ENCODE results near the gene TCF7L2.
A peak's percentile ranks its signal among the peaks of the same experiment; 100 is the strongest.

The TCF7L2 gene

DNA sequence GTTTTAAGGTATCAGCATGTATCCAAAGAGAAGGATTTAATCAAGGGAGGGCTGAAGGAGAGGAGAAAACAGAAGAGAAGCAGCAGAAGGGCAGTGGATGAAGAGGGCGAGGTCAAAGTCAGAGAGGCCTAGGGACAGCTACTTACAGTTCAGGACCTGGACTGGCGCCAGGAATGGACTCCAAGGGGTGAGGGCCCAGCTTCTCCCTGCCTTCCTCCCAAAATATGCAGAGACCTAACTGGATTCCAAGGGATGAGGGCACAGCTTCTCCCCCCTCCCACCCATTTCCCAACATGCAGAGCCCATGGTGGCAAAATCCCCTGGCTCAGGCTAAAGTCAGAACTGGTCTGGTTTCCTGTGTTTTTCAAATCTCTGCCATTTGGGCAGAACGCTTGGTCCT is 3.4 kb upstream of the TCF7L2 start:
- Histone ChIP-seq H3K14ac (ENCODE audit: low read length in 2 of 2) (no peak overlapping the region), H2BK15ac (ENCODE audit: low read depth, poor library complexity, severe bottlenecking) (no peak overlapping the region), H3K4ac (ENCODE audit: low read depth in 1 of 2, low read length in 2 of 2) (no peak overlapping the region), H2AK5ac (ENCODE audit: low read length, severe bottlenecking) (no peak overlapping the region), H3K4me2 (ENCODE audit: low read length, poor library complexity, severe bottlenecking) (no peak overlapping the region), H3K18ac (ENCODE audit: low read depth in 1 of 2, low read length in 2 of 2) (no peak overlapping the region), H2AFZ (ENCODE audit: low read depth, low read length) (no peak overlapping the region), H2BK120ac (ENCODE audit: low read depth, low read length) (no peak overlapping the region), H2BK12ac (ENCODE audit: low read length in 2 of 2) (no peak overlapping the region), H3K27me3 (ENCODE audit: control insufficient read depth in 1 of 2, insufficient read depth in 1 of 2, low read length in 2 of 2) (no peaks in the 10 kb centered on the region), H3K79me1 (replicated peaks; ENCODE audit: low read length, poor library complexity, severe bottlenecking) (peaks cover 2% of the 10 kb centered on the region), H3K23ac (ENCODE audit: low read length in 2 of 2) (no peak overlapping the region), H4K91ac (ENCODE audit: low read length) (peak overlapping the region; percentile 20), H3K9me3 (ENCODE audit: control insufficient read depth, low read length) (no peaks in the 10 kb centered on the region), H3K4me1 (ENCODE audit: control insufficient read depth, insufficient read depth, low read depth, low read length) (no peaks in the 10 kb centered on the region), H4K8ac (ENCODE audit: low read length) (no peak overlapping the region), H3K9ac (ENCODE audit: low read length) (no peak overlapping the region), H2BK5ac (ENCODE audit: low read depth, low read length, poor library complexity, severe bottlenecking) (no peak overlapping the region), H3K4me3 (ENCODE audit: insufficient read depth in 1 of 2, low read depth in 1 of 2, low read length in 2 of 2) (no peak overlapping the region), H3K36me3 (ENCODE audit: control insufficient read depth in 1 of 2, insufficient read depth in 2 of 2, low read depth in 1 of 2, low read length in 2 of 2) (no peaks in the 10 kb centered on the region), H3K27ac (ENCODE audit: low read length, poor library complexity, severe bottlenecking) (no peak overlapping the region)
- WGBS = 95% methylated on average over 3 of the region's 3 CpGs
- no peak for DNase-seq

- no peak overlapping the region for H2BK15ac ChIP-seq (ENCODE audit: low read depth, poor library complexity, severe bottlenecking)
- WGBS = no CpG with 5 or more reads among the region's 1 CpG
- no peak overlapping the region for H3K4ac ChIP-seq (ENCODE audit: low read depth in 1 of 2, low read length in 2 of 2)
These were observed 1.9 kb upstream of the TCF7L2 start for GRCh38 chr10:112948196-112948595.

DNA sequence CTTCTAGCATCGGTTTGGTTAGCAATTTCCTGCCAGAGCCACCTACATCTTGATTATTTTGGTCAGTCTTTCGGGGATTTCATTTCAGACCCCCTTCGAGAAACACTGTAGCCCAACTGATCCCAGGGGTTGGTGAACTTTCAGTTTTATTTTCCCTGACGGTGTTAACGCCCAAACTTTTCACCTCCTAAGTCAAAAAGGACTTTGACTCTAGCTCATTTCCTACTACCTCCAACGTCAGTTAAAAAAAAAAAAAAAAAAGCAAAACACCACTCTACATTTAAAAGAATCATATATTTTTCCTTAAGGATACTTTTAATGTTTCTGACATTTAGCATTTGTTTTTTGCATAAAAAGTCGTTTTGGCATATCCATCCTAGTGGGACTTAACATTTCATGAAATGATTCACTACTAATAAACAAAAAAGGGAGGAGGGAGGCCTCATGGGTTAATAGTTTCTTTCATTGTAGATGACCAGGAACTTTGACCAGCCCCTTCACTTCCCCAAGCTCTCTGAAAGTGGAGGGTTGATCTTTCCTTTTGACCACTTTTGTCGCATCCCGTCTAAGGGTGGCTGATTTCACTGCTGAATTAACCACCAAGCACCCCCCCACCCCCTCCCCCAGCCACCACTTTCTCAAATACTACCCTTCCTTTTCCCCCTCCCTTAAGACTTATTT is 764 bp upstream of the TCF7L2 start:
- Histone ChIP-seq H2BK15ac (ENCODE audit: low read depth, poor library complexity, severe bottlenecking) (no peak overlapping the region), H3K4me1 (ENCODE audit: control insufficient read depth, insufficient read depth, low read depth, low read length) (no peaks in the 10 kb centered on the region), H3K4me2 (ENCODE audit: low read length, poor library complexity, severe bottlenecking) (peak overlapping the region; percentile 70), H3K4me3 (ENCODE audit: insufficient read depth in 1 of 2, low read depth in 1 of 2, low read length in 2 of 2) (peak overlapping the region in 1 of 2 experiments; percentile 70), H3K9me3 (ENCODE audit: control insufficient read depth, low read length) (no peaks in the 10 kb centered on the region), H3K23ac (ENCODE audit: low read length in 2 of 2) (no peak overlapping the region), H3K14ac (ENCODE audit: low read length in 2 of 2) (no peak overlapping the region), H3K27me3 (ENCODE audit: control insufficient read depth in 1 of 2, insufficient read depth in 1 of 2, low read length in 2 of 2) (no peaks in the 10 kb centered on the region), H2BK5ac (ENCODE audit: low read depth, low read length, poor library complexity, severe bottlenecking) (no peak overlapping the region), H3K4ac (ENCODE audit: low read depth in 1 of 2, low read length in 2 of 2) (no peak overlapping the region), H3K79me1 (replicated peaks; ENCODE audit: low read length, poor library complexity, severe bottlenecking) (peaks cover 2% of the 10 kb centered on the region), H4K91ac (ENCODE audit: low read length) (no peak overlapping the region), H3K36me3 (ENCODE audit: control insufficient read depth in 1 of 2, insufficient read depth in 2 of 2, low read depth in 1 of 2, low read length in 2 of 2) (peaks cover 0 to 2% of the 10 kb centered on the region in 2 experiments), H3K9ac (ENCODE audit: low read length) (peak overlapping the region; percentile 88), H3K27ac (ENCODE audit: low read length, poor library complexity, severe bottlenecking) (peak overlapping the region; percentile 47), H3K18ac (ENCODE audit: low read depth in 1 of 2, low read length in 2 of 2) (no peak overlapping the region), H2AK5ac (ENCODE audit: low read length, severe bottlenecking) (peak overlapping the region; percentile 57), H2BK120ac (ENCODE audit: low read depth, low read length) (peak overlapping the region; percentile 19), H2AFZ (ENCODE audit: low read depth, low read length) (no peak overlapping the region), H2BK12ac (ENCODE audit: low read length in 2 of 2) (no peak overlapping the region), H4K8ac (ENCODE audit: low read length) (no peak overlapping the region)
- DNase-seq = peak; percentile 62
- 35% methylated on average over 7 of the region's 9 CpGs for WGBS

More at GRCh38 chr10:112948196-112948595, 1.9 kb upstream of the TCF7L2 start:
- H3K27me3 ChIP-seq (ENCODE audit: control insufficient read depth in 1 of 2, insufficient read depth in 1 of 2, low read length in 2 of 2) = no peaks in the 10 kb centered on the region
- H3K4me1 ChIP-seq (ENCODE audit: control insufficient read depth, insufficient read depth, low read depth, low read length) = no peaks in the 10 kb centered on the region
- H3K4me2 ChIP-seq (ENCODE audit: low read length, poor library complexity, severe bottlenecking) = no peak overlapping the region
- H3K9me3 ChIP-seq (ENCODE audit: control insufficient read depth, low read length) = no peaks in the 10 kb centered on the region
- H3K14ac ChIP-seq (ENCODE audit: low read length in 2 of 2) = no peak overlapping the region
- H2AFZ ChIP-seq (ENCODE audit: low read depth, low read length) = no peak overlapping the region
- no peak overlapping the region for H4K8ac ChIP-seq (ENCODE audit: low read length)
- no peak overlapping the region for H2BK5ac ChIP-seq (ENCODE audit: low read depth, low read length, poor library complexity, severe bottlenecking)
- H2BK120ac ChIP-seq (ENCODE audit: low read depth, low read length) = no peak overlapping the region
- H4K91ac ChIP-seq (ENCODE audit: low read length) = no peak overlapping the region
- H2AK5ac ChIP-seq (ENCODE audit: low read length, severe bottlenecking) = no peak overlapping the region
- H3K18ac ChIP-seq (ENCODE audit: low read depth in 1 of 2, low read length in 2 of 2) = no peak overlapping the region
- H2BK12ac ChIP-seq (ENCODE audit: low read length in 2 of 2) = no peak overlapping the region
- H3K23ac ChIP-seq (ENCODE audit: low read length in 2 of 2) = no peak overlapping the region
- H3K36me3 ChIP-seq (ENCODE audit: control insufficient read depth in 1 of 2, insufficient read depth in 2 of 2, low read depth in 1 of 2, low read length in 2 of 2) = peaks cover 0 to 2% of the 10 kb centered on the region in 2 experiments
- H3K27ac ChIP-seq (ENCODE audit: low read length, poor library complexity, severe bottlenecking) = no peak overlapping the region
- H3K9ac ChIP-seq (ENCODE audit: low read length) = no peak overlapping the region
- no peak for DNase-seq
- H3K4me3 ChIP-seq (ENCODE audit: insufficient read depth in 1 of 2, low read depth in 1 of 2, low read length in 2 of 2) = no peak overlapping the region
- H3K79me1 ChIP-seq (replicated peaks; ENCODE audit: low read length, poor library complexity, severe bottlenecking) = peaks cover 2% of the 10 kb centered on the region

GRCh38 chr10:112950714-112951358 is 789 bp downstream of the TCF7L2 start:
- H3K23ac ChIP-seq (ENCODE audit: low read length in 2 of 2) = peak overlapping the region in 1 of 2 experiments; percentile 72
- H4K8ac ChIP-seq (ENCODE audit: low read length) = peak overlapping the region; percentile 49
- peaks cover 2% of the 10 kb centered on the region for H3K79me1 ChIP-seq (replicated peaks; ENCODE audit: low read length, poor library complexity, severe bottlenecking)
- peak overlapping the region in 1 of 2 experiments; percentile 94 for H2BK12ac ChIP-seq (ENCODE audit: low read length in 2 of 2)
- peak overlapping the region; percentile 86 to 88 for H3K4me3 ChIP-seq (ENCODE audit: insufficient read depth in 1 of 2, low read depth in 1 of 2, low read length in 2 of 2)
- H3K27ac ChIP-seq (ENCODE audit: low read length, poor library complexity, severe bottlenecking) = peak overlapping the region; percentile 88
- peak overlapping the region; percentile 82 for H3K4me2 ChIP-seq (ENCODE audit: low read length, poor library complexity, severe bottlenecking)
- H3K18ac ChIP-seq (ENCODE audit: low read depth in 1 of 2, low read length in 2 of 2) = peak overlapping the region; percentile 84 to 97
- H2BK120ac ChIP-seq (ENCODE audit: low read depth, low read length) = peak overlapping the region; percentile 91
- no peaks in the 10 kb centered on the region for H3K4me1 ChIP-seq (ENCODE audit: control insufficient read depth, insufficient read depth, low read depth, low read length)
- H2AFZ ChIP-seq (ENCODE audit: low read depth, low read length) = no peak overlapping the region
- peak overlapping the region; percentile 70 for H2BK5ac ChIP-seq (ENCODE audit: low read depth, low read length, poor library complexity, severe bottlenecking)
- no peaks in the 10 kb centered on the region for H3K27me3 ChIP-seq (ENCODE audit: control insufficient read depth in 1 of 2, insufficient read depth in 1 of 2, low read length in 2 of 2)
- no peaks in the 10 kb centered on the region for H3K9me3 ChIP-seq (ENCODE audit: control insufficient read depth, low read length)
- peak overlapping the region in 1 of 2 experiments; percentile 98 for H3K4ac ChIP-seq (ENCODE audit: low read depth in 1 of 2, low read length in 2 of 2)
- peak; percentile 61 for DNase-seq
- peak overlapping the region; percentile 89 for H2BK15ac ChIP-seq (ENCODE audit: low read depth, poor library complexity, severe bottlenecking)
- WGBS = under 1% methylated on average over 48 of the region's 56 CpGs
- peak overlapping the region; percentile 32 to 74 for H3K14ac ChIP-seq (ENCODE audit: low read length in 2 of 2)
- no peak overlapping the region for H4K91ac ChIP-seq (ENCODE audit: low read length)
- H2AK5ac ChIP-seq (ENCODE audit: low read length, severe bottlenecking) = peak overlapping the region; percentile 86
- peaks cover 0 to 2% of the 10 kb centered on the region in 2 experiments for H3K36me3 ChIP-seq (ENCODE audit: control insufficient read depth in 1 of 2, insufficient read depth in 2 of 2, low read depth in 1 of 2, low read length in 2 of 2)
- peak overlapping the region; percentile 98 for H3K9ac ChIP-seq (ENCODE audit: low read length)
